ENCODE data around the gene TMOD2.
"Not testable (repeated sequence)": the region's sequence is repeated elsewhere in the genome, so short reads cannot be mapped to it uniquely, and the experiment has no call there.

Gene TMOD2

GRCh38 chr15:51774916-51775315, 23.5 kb downstream of the TMOD2 start:
- DNase-seq (ENCODE audit: low read depth, low spot score): no peak

GRCh38 chr15:51775967-51776816, 24.8 kb downstream of the TMOD2 start:
- peak; percentile 56 for DNase-seq (ENCODE audit: low read depth, low spot score)

- no peak for DNase-seq (ENCODE audit: low read depth, low spot score)
These were observed 25.7 kb downstream of the TMOD2 start for GRCh38 chr15:51776952-51777569.

GRCh38 chr15:51780636-51781035, 29.2 kb downstream of the TMOD2 start:
- no peak for DNase-seq (ENCODE audit: low read depth, low spot score)

GRCh38 chr15:51781506-51781905, 30.1 kb downstream of the TMOD2 start:
- DNase-seq (ENCODE audit: low read depth, low spot score): no peak

- DNase-seq (ENCODE audit: low read depth, low spot score): no peak
These were observed 31.0 kb downstream of the TMOD2 start for GRCh38 chr15:51782357-51782896.

GRCh38 chr15:51783967-51784366, 32.6 kb downstream of the TMOD2 start:
- DNase-seq (ENCODE audit: low read depth, low spot score): no peak

- peak; percentile 60 for DNase-seq (ENCODE audit: low read depth, low spot score)
These were observed 35.7 kb downstream of the TMOD2 start for GRCh38 chr15:51787130-51787529.

- not testable (repeated sequence) for DNase-seq (ENCODE audit: low read depth, low spot score)
These were observed 41.1 kb downstream of the TMOD2 start for GRCh38 chr15:51792474-51792873.

GRCh38 chr15:51793521-51794305, 42.3 kb downstream of the TMOD2 start:
- no peak for DNase-seq (ENCODE audit: low read depth, low spot score)

- DNase-seq (ENCODE audit: low read depth, low spot score): no peak
These were observed 45.5 kb downstream of the TMOD2 start for GRCh38 chr15:51796847-51797401.

GRCh38 chr15:51798281-51798680, 46.9 kb downstream of the TMOD2 start:
- DNase-seq (ENCODE audit: low read depth, low spot score): no peak

- no peak for DNase-seq (ENCODE audit: low read depth, low spot score)
These were observed 48.2 kb downstream of the TMOD2 start for GRCh38 chr15:51799282-51800252.

GRCh38 chr15:51801391-51801835, 50.0 kb downstream of the TMOD2 start:
- no peak for DNase-seq (ENCODE audit: low read depth, low spot score)

- no peak for DNase-seq (ENCODE audit: low read depth, low spot score)
These were observed 51.2 kb downstream of the TMOD2 start for GRCh38 chr15:51802593-51802992.

- no peak for DNase-seq (ENCODE audit: low read depth, low spot score)
These were observed 52.6 kb downstream of the TMOD2 start for GRCh38 chr15:51803965-51804364.

- DNase-seq (ENCODE audit: low read depth, low spot score): no peak
These were observed 54.7 kb downstream of the TMOD2 start for GRCh38 chr15:51806123-51806522.

GRCh38 chr15:51809457-51809856, 58.1 kb downstream of the TMOD2 start:
- DNase-seq (ENCODE audit: low read depth, low spot score): no peak

- DNase-seq (ENCODE audit: low read depth, low spot score): no peak
These were observed 61.2 kb downstream of the TMOD2 start for GRCh38 chr15:51812598-51812997.

GRCh38 chr15:51814606-51815005, 63.2 kb downstream of the TMOD2 start:
- no peak for DNase-seq (ENCODE audit: low read depth, low spot score)
